Gastroesophageal sphincter (tissue), 3 donors: ENCODE results near the gene COX4I1.

Experiments
- EP300 ChIP-seq: sonication (generic); formaldehyde crosslinking; IDR thresholded peaks from one replicate; pipeline ENCODE4 v1.6.1; 2017; ENCODE audit warnings: antibody characterized with exemption, mild to moderate bottlenecking
- TF ChIP-seq, protein P1 (sequence below), 4 experiments: fragments of 200-600 bp in 2 of 4; fragments of 450-650 bp in 2 of 4; sonication (generic) in 1 of 4; IDR thresholded peaks; one replicate each; pipeline ENCODE4 v1.5.1; 2017 to 2019; ENCODE audit warnings: antibody characterized with exemption in 4 of 4, mild to moderate bottlenecking in 2 of 4, moderate library complexity in 2 of 4

GRCh38 chr16:85847681-85848601, 48.4 kb downstream of the COX4I1 start:
- TF ChIP-seq EP300: no peak
- TF ChIP-seq, protein P1, sequence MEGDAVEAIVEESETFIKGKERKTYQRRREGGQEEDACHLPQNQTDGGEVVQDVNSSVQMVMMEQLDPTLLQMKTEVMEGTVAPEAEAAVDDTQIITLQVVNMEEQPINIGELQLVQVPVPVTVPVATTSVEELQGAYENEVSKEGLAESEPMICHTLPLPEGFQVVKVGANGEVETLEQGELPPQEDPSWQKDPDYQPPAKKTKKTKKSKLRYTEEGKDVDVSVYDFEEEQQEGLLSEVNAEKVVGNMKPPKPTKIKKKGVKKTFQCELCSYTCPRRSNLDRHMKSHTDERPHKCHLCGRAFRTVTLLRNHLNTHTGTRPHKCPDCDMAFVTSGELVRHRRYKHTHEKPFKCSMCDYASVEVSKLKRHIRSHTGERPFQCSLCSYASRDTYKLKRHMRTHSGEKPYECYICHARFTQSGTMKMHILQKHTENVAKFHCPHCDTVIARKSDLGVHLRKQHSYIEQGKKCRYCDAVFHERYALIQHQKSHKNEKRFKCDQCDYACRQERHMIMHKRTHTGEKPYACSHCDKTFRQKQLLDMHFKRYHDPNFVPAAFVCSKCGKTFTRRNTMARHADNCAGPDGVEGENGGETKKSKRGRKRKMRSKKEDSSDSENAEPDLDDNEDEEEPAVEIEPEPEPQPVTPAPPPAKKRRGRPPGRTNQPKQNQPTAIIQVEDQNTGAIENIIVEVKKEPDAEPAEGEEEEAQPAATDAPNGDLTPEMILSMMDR (IDR thresholded peaks at IDR 0.05): no peak
